Breast epithelium (tissue), 3 donors: ENCODE results near the gene FAM50A.

Experiments
- POLR2A ChIP-seq: fragments of 450-650 bp; IDR thresholded peaks from one replicate; pipeline ENCODE4 v1.6.1; 2016; ENCODE audit warnings: antibody characterized with exemption, mild to moderate bottlenecking, moderate library complexity
- POLR2AphosphoS5 ChIP-seq, 3 donors: sonication (generic); formaldehyde crosslinking; IDR thresholded peaks; one replicate each; pipeline ENCODE4 v1.6.1; 2017; ENCODE audit warnings: antibody characterized with exemption in 3 of 3
- TF ChIP-seq, protein P1 (sequence below), 3 donors: fragments of 450-650 bp; IDR thresholded peaks; one replicate each; pipeline ENCODE4 v1.5.1; 2016 to 2017; ENCODE audit warnings: antibody characterized with exemption in 3 of 3, mild to moderate bottlenecking in 3 of 3, moderate library complexity in 3 of 3

DNA sequence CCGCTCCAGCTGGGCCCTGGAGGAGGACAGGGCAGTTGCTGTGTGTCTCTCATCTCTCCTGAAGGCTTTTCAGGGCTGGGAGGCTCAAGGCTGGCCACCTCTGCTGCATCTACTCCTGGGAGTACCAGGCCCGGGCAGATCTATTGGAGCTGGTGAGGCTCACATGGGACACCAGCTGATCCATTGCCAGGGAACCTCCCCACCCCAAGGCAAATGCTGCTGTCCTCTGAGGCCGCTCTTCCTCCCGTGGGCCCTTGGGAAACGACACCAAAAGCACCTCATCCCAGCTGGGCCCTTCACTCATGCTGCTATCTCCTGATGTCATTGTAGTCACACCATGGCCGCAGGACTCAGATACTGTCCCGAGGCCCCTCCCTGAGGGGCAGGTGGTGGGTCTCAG lies 38.8 kb downstream of the FAM50A start:
- TF ChIP-seq, protein P1, sequence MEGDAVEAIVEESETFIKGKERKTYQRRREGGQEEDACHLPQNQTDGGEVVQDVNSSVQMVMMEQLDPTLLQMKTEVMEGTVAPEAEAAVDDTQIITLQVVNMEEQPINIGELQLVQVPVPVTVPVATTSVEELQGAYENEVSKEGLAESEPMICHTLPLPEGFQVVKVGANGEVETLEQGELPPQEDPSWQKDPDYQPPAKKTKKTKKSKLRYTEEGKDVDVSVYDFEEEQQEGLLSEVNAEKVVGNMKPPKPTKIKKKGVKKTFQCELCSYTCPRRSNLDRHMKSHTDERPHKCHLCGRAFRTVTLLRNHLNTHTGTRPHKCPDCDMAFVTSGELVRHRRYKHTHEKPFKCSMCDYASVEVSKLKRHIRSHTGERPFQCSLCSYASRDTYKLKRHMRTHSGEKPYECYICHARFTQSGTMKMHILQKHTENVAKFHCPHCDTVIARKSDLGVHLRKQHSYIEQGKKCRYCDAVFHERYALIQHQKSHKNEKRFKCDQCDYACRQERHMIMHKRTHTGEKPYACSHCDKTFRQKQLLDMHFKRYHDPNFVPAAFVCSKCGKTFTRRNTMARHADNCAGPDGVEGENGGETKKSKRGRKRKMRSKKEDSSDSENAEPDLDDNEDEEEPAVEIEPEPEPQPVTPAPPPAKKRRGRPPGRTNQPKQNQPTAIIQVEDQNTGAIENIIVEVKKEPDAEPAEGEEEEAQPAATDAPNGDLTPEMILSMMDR (IDR thresholded peaks at IDR 0.05), result no peak
- TF ChIP-seq POLR2AphosphoS5 (IDR thresholded peaks at IDR 0.05), result no peak
- no peak for TF ChIP-seq POLR2A
